NCI-H82 treated with DMSO at 0.1 percent for 48 hours (cell line): ENCODE measurements around the gene FHIT.
A peak's percentile ranks its signal among the peaks of the same experiment; 100 is the strongest.

ENCODE experiments used
- DNase-seq: peaks from one replicate; lab custom pipeline; 2025; ENCODE audit not compliant: unreplicated experiment; lab: John Stamatoyannopoulos, UW

FHIT gene

DNA sequence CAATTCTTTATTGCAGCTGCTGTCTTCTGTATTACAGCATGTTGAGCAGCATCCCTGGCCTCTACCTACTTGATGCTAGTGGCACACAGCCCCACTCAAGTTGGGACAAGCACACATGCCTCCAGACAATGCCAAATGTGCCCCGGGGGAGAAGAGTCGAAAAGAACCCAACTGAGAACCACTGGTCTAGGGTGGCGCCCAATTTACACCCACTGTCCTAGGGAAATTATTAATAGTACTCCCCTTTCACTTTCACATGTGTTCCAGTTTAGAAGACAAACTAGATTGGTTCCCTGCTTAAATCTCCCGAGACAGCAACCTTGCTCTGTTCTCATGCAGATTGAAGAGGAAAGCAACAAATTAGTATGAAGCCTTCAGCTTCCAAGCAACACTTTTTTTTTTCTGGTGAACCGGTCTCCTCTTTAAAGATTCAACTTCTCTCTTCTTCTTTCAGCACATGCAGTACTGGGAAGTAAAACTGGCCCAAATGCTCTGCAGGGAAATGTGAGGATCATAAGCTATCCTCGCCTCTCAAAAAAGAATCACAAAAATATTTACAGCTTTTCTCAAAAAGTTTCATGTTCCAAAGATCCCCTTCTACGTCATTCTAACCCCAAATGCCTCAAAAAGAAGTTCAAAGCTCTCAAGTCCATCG is 1377.5 kb downstream of the FHIT start:
- DNase-seq: no peak

DNA sequence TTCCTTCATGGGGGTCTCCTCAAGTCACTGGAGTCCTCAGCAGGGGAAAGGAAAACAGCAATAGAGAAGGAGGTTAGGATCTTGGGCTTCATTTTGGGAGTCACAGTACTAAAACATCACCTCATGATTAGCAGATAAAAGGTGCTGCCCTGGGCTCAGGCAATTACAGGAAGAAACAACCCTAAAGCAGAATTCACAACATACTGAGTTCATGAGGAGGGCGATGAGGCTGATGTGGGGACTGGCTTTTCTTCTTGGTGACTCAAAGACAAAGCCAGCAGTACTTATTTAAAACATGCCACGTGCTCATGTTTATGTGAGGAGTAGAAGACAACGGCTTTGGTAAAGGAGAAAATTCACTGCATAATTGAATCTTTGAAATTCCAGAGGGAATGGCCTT is 1379.1 kb downstream of the FHIT start:
- no peak for DNase-seq

DNA sequence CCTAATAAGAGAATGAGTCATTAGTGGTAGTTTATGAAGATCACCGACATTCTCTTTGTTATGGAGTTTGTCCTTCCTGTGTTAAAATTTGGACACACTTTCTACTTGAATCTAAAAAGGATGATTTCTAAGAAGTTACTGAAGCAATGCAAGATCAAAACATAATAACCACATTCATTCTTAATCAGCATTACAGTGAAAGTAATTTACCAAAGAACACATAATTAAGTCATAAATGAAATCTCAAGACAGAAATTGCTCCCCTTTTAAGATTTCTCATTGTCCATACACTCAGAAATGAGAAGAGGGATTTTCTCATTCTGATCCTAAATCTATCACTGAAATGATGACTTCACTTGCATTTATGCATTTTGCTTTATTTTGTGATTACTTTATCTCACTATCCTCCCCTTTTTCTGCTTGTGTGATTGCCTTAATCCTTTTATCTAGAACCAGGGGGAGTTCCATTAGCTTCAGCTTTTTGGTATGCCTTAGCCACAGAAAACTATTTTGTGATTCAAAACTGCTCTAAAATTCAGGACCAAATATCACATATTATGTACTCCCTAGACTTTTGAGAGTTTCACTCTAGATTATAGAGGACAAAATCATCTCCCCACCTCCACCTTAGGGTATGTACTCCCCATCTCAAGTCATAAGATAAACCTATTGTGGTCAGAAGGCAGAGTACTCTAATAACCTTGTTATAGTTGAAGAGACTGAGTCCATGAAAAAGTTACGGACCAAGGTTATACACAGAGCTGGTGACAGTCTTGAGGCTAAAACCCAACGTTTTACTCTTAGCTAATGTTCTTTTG is 1383.9 kb downstream of the FHIT start:
- DNase-seq: no peak

DNA sequence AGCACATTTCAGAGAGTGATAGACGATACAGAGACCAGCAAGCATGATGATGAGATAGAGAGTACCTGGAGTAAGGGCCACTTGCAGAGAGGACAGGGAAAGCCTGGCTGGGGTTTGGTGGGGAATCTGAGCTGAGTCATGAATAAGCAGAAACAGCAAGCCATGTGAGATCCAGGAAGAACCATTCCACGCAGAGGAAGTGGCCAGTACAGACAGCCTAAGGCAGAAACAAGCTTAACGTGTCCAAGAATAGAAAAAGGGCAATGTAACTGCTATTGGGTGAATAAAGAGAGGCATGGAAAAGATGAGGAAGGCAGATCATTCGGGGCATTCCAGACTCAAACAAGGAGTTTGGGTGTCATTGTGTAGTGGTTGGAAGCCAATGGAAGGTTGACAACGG is 1385.2 kb downstream of the FHIT start:
- no peak for DNase-seq

DNA sequence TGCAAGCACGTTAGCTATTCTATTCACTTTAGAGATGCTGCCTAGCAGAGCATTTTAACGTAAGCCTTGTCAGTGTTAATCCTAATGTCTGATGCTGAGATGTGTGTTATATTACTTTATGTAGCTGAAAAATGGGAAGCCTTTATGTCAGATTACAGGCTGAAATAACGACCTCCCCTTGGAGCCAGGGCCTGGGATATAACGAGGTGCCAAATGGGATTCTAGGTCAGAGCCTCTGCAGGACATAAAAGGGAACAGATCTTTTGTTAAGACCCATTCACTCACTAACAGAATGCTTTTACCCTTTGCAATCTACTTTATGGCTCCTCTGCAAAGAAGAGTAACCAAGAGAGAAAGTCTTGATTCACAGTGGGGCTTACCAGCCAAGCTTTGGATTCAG is 1385.9 kb downstream of the FHIT start:
- no peak for DNase-seq

DNA sequence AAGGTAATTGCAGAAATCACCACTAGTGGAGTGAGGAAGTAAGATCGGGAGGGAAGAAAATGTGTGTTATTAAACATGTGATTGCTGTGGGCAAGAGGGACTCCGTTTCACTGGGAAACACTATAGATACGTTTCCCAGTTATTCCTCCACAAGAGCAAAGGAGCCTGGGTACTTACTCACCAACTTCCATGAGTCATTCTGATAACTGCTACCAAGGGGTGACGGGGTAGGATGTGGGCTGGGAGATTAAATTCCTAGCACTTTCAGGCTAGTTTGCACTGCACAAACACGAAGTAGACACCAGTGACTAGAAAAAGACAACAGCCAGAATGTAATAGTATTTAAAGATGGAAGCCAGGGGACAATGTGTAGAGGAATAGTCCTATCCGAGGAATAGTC is 1388.6 kb downstream of the FHIT start:
- no peak for DNase-seq

DNA sequence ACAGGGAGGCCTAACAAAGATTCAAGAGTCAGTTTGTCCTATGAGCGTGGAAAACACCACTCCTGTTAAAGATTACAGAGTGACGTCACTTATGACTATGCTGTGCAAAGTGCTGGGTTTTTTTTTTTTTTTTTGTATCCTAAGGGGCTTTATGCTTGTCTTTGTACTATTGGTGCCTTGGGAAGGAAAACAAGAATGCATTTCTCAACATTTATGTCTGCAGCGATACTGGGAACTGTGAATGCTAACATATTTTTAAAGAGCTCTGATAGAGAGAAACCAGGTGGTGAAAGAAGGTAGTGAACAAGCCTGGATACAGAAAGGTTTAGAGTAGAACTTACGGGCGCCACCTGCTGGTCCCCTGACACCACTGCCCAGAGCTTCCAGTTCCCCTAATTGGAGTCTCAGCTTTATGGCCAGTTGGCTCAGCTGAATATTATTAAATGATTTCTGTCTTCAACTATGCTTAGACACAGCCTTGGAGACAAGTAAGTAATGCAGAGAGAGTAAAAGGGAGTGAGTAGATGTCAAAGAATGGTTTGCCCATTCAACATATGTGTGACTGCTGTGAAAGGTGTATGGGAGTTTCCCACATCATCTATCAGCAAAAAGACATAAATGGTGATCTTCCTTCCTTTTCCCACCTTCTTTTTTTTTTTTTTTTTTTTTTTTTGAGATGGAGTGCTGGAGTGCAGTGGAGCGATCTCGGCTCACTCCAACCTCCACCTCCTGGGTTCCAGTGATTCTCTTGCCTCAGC is 1393.5 kb downstream of the FHIT start:
- peak; percentile 72 for DNase-seq

DNA sequence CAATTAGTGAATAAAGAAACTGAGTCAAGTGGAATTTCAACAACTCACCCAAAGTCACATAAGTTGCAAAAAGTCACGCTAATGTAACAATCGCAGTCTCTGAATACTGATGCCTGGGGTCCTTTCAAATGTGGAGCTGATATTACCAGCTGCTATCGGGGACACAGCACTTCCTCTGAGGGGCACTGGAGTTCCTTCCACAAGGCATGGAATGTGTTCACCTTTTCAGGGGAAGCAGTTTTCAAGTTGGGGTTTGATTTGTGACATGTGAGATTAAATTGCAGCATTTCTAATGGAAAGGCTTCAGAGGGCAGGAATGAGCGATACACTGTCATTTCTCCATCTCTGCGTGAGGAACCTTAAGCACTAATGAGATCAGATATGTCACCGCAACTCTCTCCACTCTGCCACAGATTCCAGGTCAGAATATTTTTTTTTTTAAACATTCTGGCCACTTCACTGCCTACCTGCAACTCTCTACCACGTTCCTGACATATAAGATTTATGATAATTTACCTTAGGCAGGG is 1394.3 kb downstream of the FHIT start:
- peak; percentile 33 for DNase-seq

DNA sequence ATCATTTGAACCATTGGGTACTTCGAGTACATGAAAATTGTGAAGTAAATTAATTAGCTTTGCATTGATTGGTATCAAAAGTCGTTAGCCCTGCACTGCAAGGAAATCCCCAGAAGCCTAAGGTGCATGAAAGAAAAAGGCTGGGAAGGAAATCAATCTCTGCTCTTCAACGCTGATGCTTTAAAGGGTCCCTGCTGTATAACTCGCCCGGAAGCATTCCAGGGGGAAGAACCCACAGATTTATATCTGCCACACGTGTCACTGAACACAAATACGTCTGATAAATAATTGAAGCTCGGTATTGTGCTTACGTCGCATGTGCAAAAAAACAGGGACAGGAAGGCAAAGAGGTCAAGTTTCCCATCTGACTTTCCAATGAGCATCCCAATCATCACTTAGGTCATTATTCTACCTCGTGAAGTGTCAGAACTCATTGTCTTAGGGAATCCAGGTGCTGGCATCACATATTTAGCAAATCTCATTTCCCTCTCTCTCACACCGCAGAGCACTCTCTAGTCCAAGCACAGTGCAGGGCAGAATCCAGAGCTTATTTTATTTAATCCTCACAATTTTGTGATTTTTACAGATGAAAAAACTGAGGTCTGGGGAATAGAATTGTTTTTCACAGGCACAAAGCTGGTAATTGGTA is 1397.1 kb downstream of the FHIT start:
- no peak for DNase-seq

DNA sequence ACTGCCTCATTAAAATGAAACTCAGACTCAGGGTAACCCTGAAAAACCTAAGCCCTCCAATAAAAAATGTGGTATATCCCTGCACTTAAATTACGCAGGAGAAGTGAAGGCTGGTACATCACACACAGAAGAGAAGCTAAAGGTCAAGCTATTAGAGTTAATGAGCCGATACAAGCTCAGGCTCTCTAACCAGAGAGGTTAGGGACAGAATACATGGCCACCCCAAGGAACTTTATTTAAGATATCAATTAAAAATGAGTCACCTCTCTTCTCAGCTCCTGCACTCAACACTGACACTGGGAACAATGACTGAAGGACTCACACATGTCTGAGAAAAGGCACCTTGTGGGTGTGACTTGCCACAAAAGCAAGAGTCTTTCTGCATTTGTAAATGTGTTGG is 1400.8 kb downstream of the FHIT start:
- DNase-seq: no peak

DNA sequence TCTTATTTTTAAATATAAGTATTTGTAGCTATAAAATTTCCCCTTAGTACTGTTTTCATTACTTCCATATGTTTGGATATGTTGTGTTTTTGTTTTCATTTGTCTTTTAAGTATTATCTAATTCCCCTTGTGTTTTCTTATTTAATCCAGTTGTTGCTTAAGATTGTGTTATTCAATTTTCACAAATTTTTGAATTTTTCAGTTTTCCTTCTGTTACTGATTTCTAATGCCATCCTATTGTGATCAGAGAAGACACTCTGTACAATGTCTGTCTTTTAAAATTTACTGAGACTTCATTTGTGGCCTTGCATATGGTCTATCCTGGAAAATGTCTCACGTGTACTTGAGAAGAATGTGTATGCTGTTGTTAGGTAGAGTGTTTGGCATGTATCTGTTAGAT is 1405.9 kb downstream of the FHIT start:
- no peak for DNase-seq

DNA sequence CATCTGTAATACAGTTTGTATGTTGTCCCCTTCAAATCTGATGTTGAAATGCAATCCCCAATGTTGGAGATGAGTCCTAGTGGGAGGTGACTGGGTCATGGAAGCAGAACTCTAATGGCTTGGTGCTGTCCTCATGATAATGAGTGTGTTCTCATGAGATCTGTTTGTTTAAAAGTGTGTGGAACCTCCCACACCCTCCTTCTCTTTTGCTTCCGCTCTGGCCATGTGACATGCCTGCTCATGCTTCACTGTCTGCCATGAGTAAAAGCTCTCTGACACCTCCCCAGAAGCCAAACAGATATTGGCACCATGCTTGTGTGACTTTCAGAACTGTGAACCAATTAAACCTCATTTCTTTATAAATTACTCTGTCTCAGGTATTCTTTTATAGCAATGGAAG is 1407.4 kb downstream of the FHIT start:
- no peak for DNase-seq

DNA sequence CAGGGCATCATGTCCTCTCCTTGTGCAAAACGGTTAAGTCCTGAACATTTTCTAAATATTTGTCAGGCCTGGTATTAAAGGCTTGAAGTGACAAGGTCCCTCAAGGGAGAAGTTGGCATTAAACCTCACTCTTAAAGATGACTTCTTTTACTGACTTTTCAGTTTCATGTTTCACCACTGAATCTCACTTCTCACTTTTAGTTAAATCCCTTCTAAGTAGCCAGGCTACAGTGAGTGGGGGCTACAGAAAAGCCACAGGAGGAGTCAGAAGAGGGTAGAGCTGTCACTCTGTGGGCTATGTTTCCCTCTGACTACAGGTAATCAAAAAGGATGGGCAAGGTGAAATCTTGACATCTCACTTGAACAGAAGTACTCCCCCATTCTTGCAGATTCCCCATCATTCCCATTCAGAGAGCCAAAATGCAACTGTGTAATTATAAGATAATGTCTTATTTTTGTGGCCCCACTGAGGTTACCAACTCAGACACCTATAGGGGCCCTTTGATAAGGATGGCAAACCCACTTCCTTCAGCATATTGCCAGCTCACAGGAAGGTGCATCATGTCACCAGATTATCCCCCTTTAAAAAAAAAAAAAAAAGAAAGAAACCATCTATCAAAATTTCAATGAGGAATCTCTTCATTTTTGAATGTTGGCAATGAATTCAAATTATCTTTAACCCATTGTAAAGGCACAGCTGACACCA is 1411.3 kb downstream of the FHIT start:
- DNase-seq: no peak

DNA sequence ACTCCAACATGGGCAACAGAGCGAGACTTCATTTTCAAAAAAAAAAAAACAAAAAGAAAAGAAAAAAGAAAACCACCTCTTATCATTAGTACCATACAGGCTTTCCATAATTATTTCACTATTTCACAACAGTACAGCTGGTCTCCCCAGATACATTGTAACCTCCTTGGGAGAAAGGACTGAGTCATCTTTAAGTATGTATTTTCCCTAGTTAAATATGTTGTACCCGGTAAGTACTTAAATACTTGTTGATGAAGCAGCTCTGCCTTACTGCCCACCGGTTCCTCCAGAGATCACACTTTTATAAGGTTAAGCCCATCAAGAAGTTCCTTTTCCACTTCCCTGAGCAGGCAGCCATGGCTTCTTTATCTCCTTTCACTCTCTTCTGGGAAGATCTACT is 1412.0 kb downstream of the FHIT start:
- DNase-seq: no peak

DNA sequence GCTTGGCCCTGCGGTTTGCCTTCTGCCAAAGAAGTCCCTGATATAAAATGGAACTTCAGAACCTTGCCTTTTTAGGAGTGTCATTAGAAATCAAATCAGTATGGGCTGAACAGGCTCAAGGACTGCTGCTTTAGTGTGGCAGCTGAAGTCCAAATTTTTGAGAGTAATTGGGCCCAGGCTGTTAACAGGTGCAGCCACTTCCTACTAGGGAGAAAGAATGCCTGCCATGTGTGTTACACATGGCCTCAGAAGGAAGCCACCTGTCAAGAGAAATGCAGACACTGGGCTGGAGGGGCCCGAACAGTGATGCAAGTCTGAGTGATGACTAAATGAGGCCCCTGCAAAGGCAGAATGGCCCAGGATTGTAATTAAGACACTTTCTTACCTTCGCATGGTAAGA is 1414.7 kb downstream of the FHIT start:
- no peak for DNase-seq

DNA sequence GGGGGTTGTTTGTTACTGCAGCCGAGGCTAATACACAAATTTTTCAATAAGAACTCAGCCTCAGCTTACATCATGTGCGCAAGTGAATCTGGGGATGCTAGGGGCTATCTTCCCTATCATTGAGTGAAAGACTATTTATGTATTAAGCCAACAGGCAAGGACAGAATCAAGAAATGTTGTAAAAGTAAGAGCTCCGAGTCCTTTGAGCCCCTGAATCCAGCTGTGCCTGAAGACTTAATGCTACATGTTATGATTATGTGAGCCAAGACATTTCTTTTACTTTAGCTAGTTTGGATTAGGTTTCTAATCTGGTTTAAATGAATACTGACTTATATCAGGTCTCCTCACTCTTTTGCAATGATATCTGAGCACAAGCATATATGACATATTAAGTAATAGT is 1418.5 kb downstream of the FHIT start:
- DNase-seq: no peak

DNA sequence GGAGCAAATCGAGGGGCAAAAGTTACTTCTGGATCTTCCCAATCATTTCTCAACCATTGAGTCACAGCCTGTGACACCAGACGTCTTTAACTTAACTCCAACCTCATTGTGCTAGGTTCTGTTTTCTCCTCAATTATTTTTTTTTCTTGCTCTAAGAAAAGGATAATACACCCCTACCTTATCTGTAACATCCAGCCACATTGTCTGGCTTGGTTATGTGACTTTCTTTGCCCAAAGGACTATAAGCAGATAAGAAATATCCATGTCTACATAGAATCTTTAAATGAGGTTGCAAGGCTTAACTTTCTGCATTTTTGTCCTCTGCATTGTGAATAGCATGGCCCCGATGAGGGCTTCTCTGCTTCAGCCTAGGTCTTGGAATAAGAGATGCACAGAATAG is 1419.0 kb downstream of the FHIT start:
- DNase-seq: no peak

DNA sequence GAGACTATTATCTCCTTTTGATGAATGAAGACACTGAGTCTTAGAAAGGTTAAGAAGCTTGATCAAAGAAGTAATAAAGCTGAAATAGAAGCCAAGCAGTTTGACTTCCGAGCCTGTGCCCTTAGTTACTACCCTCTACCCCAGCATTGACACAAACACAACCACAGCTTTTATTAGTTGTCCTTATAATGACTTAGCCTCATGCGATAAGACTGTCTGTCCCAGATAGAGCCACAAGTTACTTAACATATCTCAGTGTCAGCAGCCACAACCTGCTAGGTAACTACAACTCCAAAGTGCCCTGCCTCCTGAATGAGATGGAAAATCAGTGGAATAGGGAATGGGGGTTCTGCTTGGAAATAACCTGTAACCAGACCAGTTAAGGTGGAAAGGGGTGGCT is 1419.9 kb downstream of the FHIT start:
- DNase-seq: peak; percentile 5

DNA sequence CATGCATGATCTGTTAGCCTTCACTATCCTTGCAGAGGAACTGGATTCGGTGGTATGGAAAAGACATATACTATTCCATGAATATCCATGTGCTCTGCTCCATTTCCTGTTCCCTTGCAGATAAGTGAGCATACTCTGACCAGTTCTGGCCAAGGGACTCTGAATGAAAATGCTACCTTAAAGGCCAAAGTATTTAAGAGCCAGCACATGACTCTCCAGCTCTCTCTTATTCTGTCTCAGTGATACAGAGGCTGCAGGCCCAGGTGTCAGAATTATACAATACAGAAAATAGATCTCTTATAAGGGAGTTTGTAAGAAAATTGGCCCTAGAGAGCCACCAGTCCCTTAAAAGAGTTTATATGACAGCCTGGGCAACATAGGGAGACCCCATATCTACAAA is 1421.7 kb downstream of the FHIT start:
- no peak for DNase-seq

DNA sequence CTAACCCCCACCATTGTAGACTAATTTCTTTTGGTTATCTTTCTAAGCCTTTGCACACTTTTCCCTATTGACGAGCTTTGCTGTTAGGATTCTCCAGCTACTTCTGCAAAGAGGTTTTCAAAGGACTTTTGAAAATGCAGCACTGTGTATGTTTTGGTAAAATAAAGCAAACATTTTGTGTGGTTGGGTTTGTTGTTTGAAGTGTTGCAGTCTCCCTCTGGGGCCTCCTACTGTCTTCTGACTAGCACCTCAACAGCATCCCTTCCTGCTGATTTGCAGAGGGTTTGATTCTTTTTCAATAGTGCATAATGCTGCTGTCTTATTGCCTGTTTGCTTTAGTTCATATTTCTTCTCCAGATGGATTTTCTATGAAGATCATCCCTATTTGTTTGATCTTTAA is 1426.4 kb downstream of the FHIT start:
- no peak for DNase-seq

DNA sequence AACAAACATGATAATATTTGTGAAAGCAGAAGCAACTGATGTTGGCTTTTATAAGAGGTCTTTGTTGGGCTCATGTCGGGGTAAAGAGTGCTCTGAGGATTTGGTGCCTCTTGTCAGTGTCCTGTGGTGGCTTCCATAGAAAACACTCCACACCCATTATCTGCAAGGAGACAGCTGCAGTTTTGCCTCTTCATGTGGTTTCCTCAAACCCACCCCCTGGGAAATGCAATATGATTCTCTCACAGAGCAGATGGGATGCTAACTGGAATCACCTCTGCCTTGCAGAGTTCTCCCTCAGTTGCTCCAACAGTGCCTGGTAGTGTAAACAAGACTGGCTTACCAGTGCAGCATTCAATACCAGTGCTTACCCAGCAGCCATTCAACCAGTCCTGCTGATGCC is 1430.0 kb downstream of the FHIT start:
- DNase-seq: no peak
